Skeletal muscle tissue (tissue), 4 donors: ENCODE data around the gene POU2F1. TPM values are rescaled to one million over a fixed set of nuclear protein-coding genes. Genes with fewer than 3 reads are reported as not detected.

Source experiments
- H3K27ac ChIP-seq: one replicate; pipeline ENCODE4 v1.7.0; 2013; ENCODE audit warnings: mild to moderate bottlenecking, low read depth, low read length, inconsistent platforms
- H3K27me3 ChIP-seq, 3 donors: one replicate each; pipeline ENCODE4 v1.7.0; 2013; ENCODE audit warnings: low read length in 3 of 3; ENCODE audit not compliant: control insufficient read depth in 3 of 3, insufficient read depth in 3 of 3
- H3K36me3 ChIP-seq, 3 donors: one replicate each; pipeline ENCODE4 v1.7.0; 2013; ENCODE audit warnings: low read length in 3 of 3; ENCODE audit not compliant: control insufficient read depth in 3 of 3, insufficient read depth in 3 of 3
- H3K4me1 ChIP-seq, 3 donors: one replicate each; pipeline ENCODE4 v1.7.0; 2013; ENCODE audit warnings: low read length in 3 of 3, mild to moderate bottlenecking in 3 of 3; ENCODE audit not compliant: control insufficient read depth in 3 of 3, insufficient read depth in 3 of 3
- H3K4me3 ChIP-seq, 3 donors: one replicate each; pipeline ENCODE4 v1.7.0; 2013; ENCODE audit warnings: low read length in 3 of 3
- H3K9ac ChIP-seq, 3 donors: one replicate each; pipeline ENCODE4 v1.7.0; 2013; ENCODE audit warnings: low read length in 3 of 3, mild to moderate bottlenecking in 3 of 3, moderate library complexity in 2 of 3, low read depth in 1 of 3
- H3K9me3 ChIP-seq, 3 donors: one replicate each; pipeline ENCODE4 v1.7.0; 2013; ENCODE audit warnings: low read length in 3 of 3; ENCODE audit not compliant: control insufficient read depth in 3 of 3
- total RNA-seq: library from RNA; depleted of rRNA; stranded (reverse); fragments of >200 nt; gene quantifications from one replicate; pipeline ENCODE4 v1.2.3, GENCODE V29; 2014
- donor health status: Osteomylitis.

The POU2F1 gene
- total RNA-seq, 1 donor from 2014 or later: 11.5 TPM

DNA sequence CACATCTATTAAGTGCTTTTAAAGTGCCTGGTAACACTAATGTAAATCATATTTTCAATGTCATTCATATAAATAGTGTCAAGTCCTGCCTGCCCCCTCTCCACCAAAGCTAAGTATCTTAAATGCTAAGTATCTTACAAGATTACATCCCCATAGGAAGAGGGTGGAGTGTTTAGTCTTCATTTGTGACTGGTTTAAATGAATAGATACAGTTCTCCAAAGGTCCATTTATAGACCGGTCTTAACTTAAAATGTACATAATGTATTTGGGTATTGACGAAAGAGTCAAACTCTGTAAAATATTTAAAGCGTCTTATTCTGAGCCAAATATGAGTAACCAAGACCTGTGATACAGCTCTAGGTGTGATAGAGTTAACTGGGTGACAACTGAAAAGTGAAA lies 60.2 kb downstream of the POU2F1 start:
- H3K36me3 ChIP-seq: no peaks in the 10 kb centered on the region
- peaks cover 0 to 17% (median 2%) of the 10 kb centered on the region in 3 donors for H3K4me1 ChIP-seq
- no peaks in the 10 kb centered on the region for H3K9me3 ChIP-seq
- no peak overlapping the region for H3K27ac ChIP-seq
- H3K9ac ChIP-seq: no peak overlapping the region
- H3K27me3 ChIP-seq: no peaks in the 10 kb centered on the region
- no peak overlapping the region for H3K4me3 ChIP-seq

- no peak overlapping the region for H3K27ac ChIP-seq
- H3K36me3 ChIP-seq: no peaks in the 10 kb centered on the region
- H3K4me3 ChIP-seq: no peak overlapping the region
- H3K9ac ChIP-seq: no peak overlapping the region
- no peaks in the 10 kb centered on the region for H3K9me3 ChIP-seq
- H3K27me3 ChIP-seq: no peaks in the 10 kb centered on the region
- peaks cover 3 to 14% (median 13%) of the 10 kb centered on the region in 3 donors for H3K4me1 ChIP-seq
These were observed 67.8 kb downstream of the POU2F1 start for GRCh38 chr1:167288390-167289074.

DNA sequence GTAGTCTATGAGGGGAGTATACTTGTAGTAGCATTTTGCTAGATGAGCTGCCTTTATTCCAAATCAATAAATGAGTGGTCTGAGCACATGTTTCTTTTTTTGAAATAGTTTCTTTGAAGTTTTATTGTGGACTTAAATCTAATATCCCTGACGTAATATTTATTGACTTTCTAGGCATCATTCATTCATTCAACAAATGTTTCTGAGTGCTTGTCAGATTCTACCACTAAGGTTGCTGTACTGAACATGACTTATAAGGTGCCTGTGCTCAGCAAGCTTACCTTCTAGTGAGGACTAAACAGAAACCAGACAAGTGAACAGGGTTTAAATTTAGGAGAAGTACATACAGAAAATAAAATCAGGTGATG lies 68.4 kb downstream of the POU2F1 start:
- H3K36me3 ChIP-seq: no peaks in the 10 kb centered on the region
- H3K4me3 ChIP-seq: no peak overlapping the region
- peaks cover 3 to 14% (median 13%) of the 10 kb centered on the region in 3 donors for H3K4me1 ChIP-seq
- no peak overlapping the region for H3K9ac ChIP-seq
- H3K27me3 ChIP-seq: no peaks in the 10 kb centered on the region
- no peaks in the 10 kb centered on the region for H3K9me3 ChIP-seq
- no peak overlapping the region for H3K27ac ChIP-seq

DNA sequence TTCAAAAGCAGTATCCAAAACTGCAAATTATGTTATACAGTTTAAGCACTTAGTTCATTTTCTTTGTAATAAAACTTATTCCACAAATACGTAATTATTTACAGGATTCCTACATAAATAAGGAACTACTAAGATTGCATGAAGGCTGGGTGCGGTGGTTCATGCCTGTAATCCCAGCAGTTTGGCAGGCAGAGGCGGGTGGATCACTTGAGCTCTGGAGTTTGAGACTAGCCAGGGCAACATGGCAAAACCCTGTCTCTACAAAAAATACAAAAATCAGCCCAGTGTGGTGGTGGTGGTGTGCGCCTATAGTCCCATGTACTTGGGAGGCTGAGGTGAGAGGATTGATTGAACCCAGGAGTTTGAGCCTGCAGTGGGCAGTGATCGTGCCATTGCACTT lies 69.3 kb downstream of the POU2F1 start:
- Histone ChIP-seq H3K9ac (no peak overlapping the region), H3K36me3 (no peaks in the 10 kb centered on the region), H3K9me3 (no peaks in the 10 kb centered on the region), H3K4me3 (no peak overlapping the region), H3K27ac (no peak overlapping the region), H3K4me1 (peaks cover 3 to 14% (median 13%) of the 10 kb centered on the region in 3 donors), H3K27me3 (no peaks in the 10 kb centered on the region)

- Histone ChIP-seq H3K4me3 (no peak overlapping the region), H3K27me3 (no peaks in the 10 kb centered on the region), H3K9ac (no peak overlapping the region), H3K4me1 (peaks cover 3 to 14% (median 13%) of the 10 kb centered on the region in 3 donors), H3K36me3 (no peaks in the 10 kb centered on the region), H3K27ac (no peak overlapping the region), H3K9me3 (no peaks in the 10 kb centered on the region)
These were observed 71.0 kb downstream of the POU2F1 start for GRCh38 chr1:167291539-167292185.

- Histone ChIP-seq H3K4me3 (no peak overlapping the region), H3K9ac (no peak overlapping the region), H3K27ac (no peak overlapping the region), H3K36me3 (no peaks in the 10 kb centered on the region), H3K27me3 (no peaks in the 10 kb centered on the region), H3K4me1 (peaks cover 3 to 10% (median 10%) of the 10 kb centered on the region in 3 donors), H3K9me3 (no peaks in the 10 kb centered on the region)
These were observed 71.5 kb downstream of the POU2F1 start for GRCh38 chr1:167292216-167292615.

- no peak overlapping the region for H3K4me3 ChIP-seq
- H3K9ac ChIP-seq: no peak overlapping the region
- no peaks in the 10 kb centered on the region for H3K9me3 ChIP-seq
- H3K36me3 ChIP-seq: no peaks in the 10 kb centered on the region
- H3K27ac ChIP-seq: no peak overlapping the region
- H3K27me3 ChIP-seq: no peaks in the 10 kb centered on the region
- H3K4me1 ChIP-seq: peaks cover 3 to 13% (median 10%) of the 10 kb centered on the region in 3 donors
These were observed 72.4 kb downstream of the POU2F1 start for GRCh38 chr1:167293057-167293456.

DNA sequence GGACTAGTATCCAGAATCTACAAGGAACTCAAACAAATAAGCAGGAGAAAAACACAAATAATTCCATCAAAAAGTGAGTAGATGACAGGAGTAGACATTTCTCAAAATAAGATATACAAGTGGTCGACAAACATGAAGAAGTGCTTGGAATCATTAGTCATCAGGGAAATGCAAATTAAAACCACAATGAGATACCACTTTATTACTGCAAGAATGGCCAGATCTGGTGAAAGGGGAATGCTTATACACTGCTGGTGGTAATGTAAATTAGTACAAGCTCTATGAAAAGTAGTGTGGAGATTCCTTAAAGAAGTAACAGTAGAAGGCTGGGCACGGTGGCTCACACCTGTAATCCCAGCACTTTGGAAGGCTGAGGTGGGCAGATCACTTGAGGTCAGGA lies 73.8 kb downstream of the POU2F1 start:
- no peak overlapping the region for H3K9ac ChIP-seq
- peaks cover 3 to 10% (median 5%) of the 10 kb centered on the region in 3 donors for H3K4me1 ChIP-seq
- no peak overlapping the region for H3K27ac ChIP-seq
- H3K36me3 ChIP-seq: no peaks in the 10 kb centered on the region
- no peak overlapping the region for H3K4me3 ChIP-seq
- no peaks in the 10 kb centered on the region for H3K27me3 ChIP-seq
- H3K9me3 ChIP-seq: no peaks in the 10 kb centered on the region

DNA sequence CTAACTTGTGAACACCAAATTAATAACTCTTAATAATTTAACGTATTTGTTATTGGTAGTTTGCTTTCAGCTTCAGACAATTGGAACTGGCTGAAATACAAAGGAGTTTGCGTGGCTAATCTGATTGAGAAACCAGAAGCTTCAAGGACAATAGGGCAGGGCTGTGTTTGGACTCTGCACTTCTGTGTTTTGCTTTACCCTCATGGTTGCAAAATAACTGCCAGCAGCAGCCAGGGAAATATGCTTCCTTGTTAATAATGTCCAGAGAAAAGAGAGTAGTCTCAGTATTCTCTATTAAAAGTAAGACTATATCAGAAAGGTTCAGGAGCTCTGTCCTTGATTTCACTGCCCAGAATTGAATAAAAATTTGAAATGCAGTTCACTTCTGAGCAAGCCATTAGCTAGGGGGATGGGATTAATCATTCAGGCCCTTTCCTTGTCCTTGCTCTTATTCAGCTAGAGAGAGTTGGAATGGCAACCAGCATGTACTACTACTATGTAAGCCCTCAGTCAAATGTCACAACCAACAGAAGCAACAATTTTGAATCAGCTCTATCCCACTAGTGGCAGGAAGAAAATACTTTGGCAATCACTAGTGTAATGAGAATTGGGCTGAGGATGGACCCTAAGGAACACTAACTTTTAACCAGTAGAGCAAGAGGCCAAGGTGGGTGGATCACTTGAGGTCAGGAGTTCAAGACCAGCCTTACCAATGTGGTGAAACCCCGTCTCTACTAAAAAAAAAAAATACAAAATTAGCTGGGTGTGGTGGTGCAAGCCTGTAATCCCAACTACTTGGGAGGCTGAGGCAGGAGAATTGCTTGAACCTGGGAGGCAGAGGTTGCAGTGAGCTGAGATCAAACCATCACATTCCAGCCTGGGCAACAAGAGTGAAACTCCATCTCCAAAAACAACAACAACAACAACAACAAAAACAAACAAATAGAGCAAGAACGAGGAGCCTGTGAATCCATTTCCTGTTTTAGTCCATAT lies 76.8 kb downstream of the POU2F1 start:
- H3K9ac ChIP-seq: no peak overlapping the region
- peaks cover 0 to 5% (median 2%) of the 10 kb centered on the region in 3 donors for H3K4me1 ChIP-seq
- no peaks in the 10 kb centered on the region for H3K9me3 ChIP-seq
- no peak overlapping the region for H3K27ac ChIP-seq
- no peaks in the 10 kb centered on the region for H3K36me3 ChIP-seq
- no peaks in the 10 kb centered on the region for H3K27me3 ChIP-seq
- no peak overlapping the region for H3K4me3 ChIP-seq
